ENCODE data around the gene SLC30A3. TPM values are rescaled to one million over a fixed set of nuclear protein-coding genes. Genes with fewer than 3 reads are reported as not detected.

SLC30A3 gene
- total RNA-seq, 1 donor from 2014 or later: not detected

DNA sequence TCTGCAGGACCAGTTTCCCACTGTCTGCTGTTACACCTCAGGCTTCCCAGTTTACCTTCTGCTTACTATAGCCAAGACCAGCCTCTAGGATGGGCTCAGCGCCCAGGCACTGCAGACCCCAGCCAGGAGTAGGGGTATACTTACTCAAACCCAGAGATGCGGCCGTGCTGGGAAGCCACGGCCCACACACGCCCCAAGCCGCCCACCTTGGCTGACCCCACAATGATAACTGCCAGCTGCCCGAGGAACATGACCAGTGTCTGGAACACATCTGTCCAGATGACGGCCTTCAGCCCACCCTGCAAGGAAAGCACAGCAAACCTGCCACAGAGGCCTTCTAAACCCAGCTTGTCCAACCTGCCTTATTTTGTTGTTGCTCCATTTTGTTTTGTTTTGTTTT is 57.6 kb downstream of the SLC30A3 start:
- DNase-seq (ENCODE audit: low spot score): no peak

DNA sequence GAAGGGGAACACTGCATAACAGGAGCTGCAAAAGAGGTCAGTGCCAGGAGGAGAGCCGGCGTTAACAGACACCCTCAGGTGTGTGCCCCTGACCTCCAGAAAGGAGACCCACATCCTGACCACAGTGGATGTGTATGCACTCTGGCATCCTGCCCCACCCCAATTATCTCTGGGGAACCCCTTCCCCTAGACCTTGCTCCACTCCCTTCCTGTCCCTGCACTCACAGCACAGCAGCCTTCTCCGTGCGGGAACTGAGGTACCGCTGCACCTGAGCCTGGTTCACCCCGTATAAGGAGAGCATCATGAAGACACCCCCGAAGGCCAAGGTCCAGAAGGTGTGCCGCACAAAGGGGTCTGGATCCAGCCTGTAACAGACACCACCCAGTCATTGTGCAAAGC is 58.3 kb downstream of the SLC30A3 start:
- no peak for DNase-seq (ENCODE audit: low spot score)

DNA sequence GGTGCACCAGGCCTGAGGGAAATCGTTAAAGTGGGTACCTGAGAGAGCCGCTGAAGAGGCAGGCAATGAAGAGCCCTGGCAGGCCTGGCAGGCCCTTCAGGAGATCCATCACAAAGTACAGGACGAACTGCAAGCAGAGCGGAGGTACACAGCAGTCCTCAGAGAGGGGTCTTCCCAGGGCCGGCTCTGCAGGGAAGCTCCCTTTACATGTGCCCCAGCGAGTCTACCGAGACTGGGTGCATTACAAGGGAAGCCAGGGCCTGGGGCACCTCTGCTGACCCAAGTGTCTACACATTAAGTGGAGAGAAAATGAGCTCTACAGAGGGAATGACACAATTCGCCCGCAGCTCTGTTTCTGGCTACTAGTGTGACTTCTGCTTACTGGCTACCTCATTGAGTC is 59.1 kb downstream of the SLC30A3 start:
- no peak for DNase-seq (ENCODE audit: low spot score)

Other genes with a start within 250 kb of the SLC30A3 start
- gene TMEM214, start 230.1 kb downstream of the SLC30A3 start, total RNA-seq: 89.6 TPM
- gene AGBL5, start 211.4 kb downstream of the SLC30A3 start, total RNA-seq: 22.0 TPM
- gene OST4, start 191.4 kb downstream of the SLC30A3 start, total RNA-seq: 398 TPM
- 65.8 TPM for gene EMILIN1, start 184.4 kb downstream of the SLC30A3 start, total RNA-seq
- 2.6 TPM for gene KHK, start 176.3 kb downstream of the SLC30A3 start, total RNA-seq
- 1.9 TPM for gene CGREF1, start 143.9 kb downstream of the SLC30A3 start, total RNA-seq
- 0.78 TPM for gene ABHD1, start 139.2 kb downstream of the SLC30A3 start, total RNA-seq
- gene PREB, start 128.4 kb downstream of the SLC30A3 start, total RNA-seq: 45.6 TPM
- gene PRR30, start 123.6 kb downstream of the SLC30A3 start, total RNA-seq: not detected
- 0.42 TPM for gene TCF23, start 114.0 kb downstream of the SLC30A3 start, total RNA-seq
- 131 TPM for gene ATRAID, start 51.0 kb downstream of the SLC30A3 start, total RNA-seq
- 42.1 TPM for gene SLC5A6, start 50.8 kb downstream of the SLC30A3 start, total RNA-seq
- 63.6 TPM for gene CAD, start 45.7 kb downstream of the SLC30A3 start, total RNA-seq
- not detected for gene DNAJC5G, start 12.4 kb upstream of the SLC30A3 start, total RNA-seq
- 0.18 TPM for gene TRIM54, start 19.4 kb upstream of the SLC30A3 start, total RNA-seq
- gene UCN, start 45.4 kb upstream of the SLC30A3 start, total RNA-seq: 0.68 TPM
- 77.1 TPM for gene MPV17, start 60.0 kb upstream of the SLC30A3 start, total RNA-seq
- gene GTF3C2, start 93.7 kb upstream of the SLC30A3 start, total RNA-seq: 109 TPM
- gene EIF2B4, start 107.3 kb upstream of the SLC30A3 start, total RNA-seq: 37.8 TPM
- 102 TPM for gene SNX17, start 107.6 kb upstream of the SLC30A3 start, total RNA-seq
- 39.3 TPM for gene ZNF513, start 117.7 kb upstream of the SLC30A3 start, total RNA-seq
- gene PPM1G, start 146.5 kb upstream of the SLC30A3 start, total RNA-seq: 61.7 TPM
- 71.7 TPM for gene NRBP1, start 165.6 kb upstream of the SLC30A3 start, total RNA-seq
- 52.9 TPM for gene KRTCAP3, start 179.3 kb upstream of the SLC30A3 start, total RNA-seq
- 40.4 TPM for gene IFT172, start 226.7 kb upstream of the SLC30A3 start, total RNA-seq
- 3.7 TPM for gene FNDC4, start 232.2 kb upstream of the SLC30A3 start, total RNA-seq
- gene GCKR, start 233.8 kb upstream of the SLC30A3 start, total RNA-seq: 1.9 TPM

All from ureter (tissue), 1 donor.